AG10803 (cell line): Measurements from ENCODE around the gene LILRA5.

Experiments used
- DNase-seq: peaks from one replicate; pipeline ENCODE4 v3.0.0; 2010; ENCODE audit warnings: low read depth
- H3K4me3 ChIP-seq: 2 replicates; pipeline ENCODE4 v1.5.1; 2011; ENCODE audit warnings: mild to moderate bottlenecking, low read length, control low read depth
- CTCF ChIP-seq: conservative IDR thresholded peaks from 2 replicates; pipeline ENCODE4 v1.5.1; 2011; ENCODE audit warnings: mild to moderate bottlenecking, low read length, control low read depth, inconsistent platforms

The LILRA5 gene

DNA sequence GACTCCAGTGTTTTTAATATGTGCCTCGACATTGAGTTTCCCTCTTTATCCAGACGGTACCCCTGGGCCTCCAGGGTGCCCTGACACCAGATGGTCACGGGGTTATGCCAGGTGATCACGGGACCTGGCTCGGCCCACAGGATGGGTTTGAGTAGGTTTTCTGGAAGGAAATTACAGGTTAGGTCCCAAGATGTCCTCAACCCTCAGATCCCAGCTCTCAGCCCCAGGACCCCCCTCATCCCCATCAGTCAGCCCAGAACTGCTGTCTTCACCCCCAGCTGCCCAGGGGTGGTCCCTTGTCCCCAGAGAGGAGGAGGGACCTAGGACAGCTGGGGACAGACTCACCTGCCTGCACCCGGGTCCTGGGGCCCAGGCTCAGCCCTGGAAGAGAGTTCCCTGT is 25.6 kb upstream of the LILRA5 start:
- DNase-seq, result no peak
- no peak overlapping the region for H3K4me3 ChIP-seq
- no peak for TF ChIP-seq CTCF

- no peak for DNase-seq
- no peak overlapping the region for H3K4me3 ChIP-seq
- TF ChIP-seq CTCF, result no peak
Measured at GRCh38 chr19:54337858-54338230, 24.9 kb upstream of the LILRA5 start.

GRCh38 chr19:54336893-54337857 is 24.2 kb upstream of the LILRA5 start:
- no peak for TF ChIP-seq CTCF
- H3K4me3 ChIP-seq, result no peak overlapping the region
- no peak for DNase-seq

GRCh38 chr19:54335979-54336892 is 23.3 kb upstream of the LILRA5 start:
- no peak overlapping the region for H3K4me3 ChIP-seq
- no peak for TF ChIP-seq CTCF
- DNase-seq, result no peak

DNA sequence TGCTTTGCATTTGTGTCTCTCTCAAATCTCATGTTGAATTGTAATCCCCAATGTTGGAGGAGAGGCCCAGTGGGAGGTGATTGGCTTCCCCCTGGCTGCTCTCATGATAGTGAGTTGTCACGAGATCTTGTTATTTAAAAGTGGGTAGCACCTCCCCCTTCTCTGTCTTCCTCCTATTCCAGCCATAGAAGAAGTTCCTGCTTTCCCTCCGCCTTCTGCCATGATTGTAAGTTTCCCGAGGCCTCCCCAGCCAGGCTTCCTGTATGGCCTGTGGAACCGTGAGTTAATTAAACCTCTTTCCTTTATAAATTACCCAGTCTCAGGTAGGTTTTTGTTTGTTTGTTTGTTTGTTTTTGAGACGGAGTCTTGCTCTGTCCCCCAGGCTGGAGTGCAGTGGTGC is 22.2 kb upstream of the LILRA5 start:
- TF ChIP-seq CTCF, result no peak
- no peak for DNase-seq
- no peak overlapping the region for H3K4me3 ChIP-seq

GRCh38 chr19:54333586-54334298 is 20.8 kb upstream of the LILRA5 start:
- no peak overlapping the region for H3K4me3 ChIP-seq
- DNase-seq, result no peak
- no peak for TF ChIP-seq CTCF
